Measurements from ENCODE around the gene F10.
"Not testable (repeated sequence)": the region's sequence is repeated elsewhere in the genome, so short reads cannot be mapped to it uniquely, and the experiment has no call there.

Gene F10

GRCh38 chr13:113109151-113110047, 13.2 kb upstream of the F10 start:
- DNase-seq (ENCODE audit: low read depth) = no peak
- TF ChIP-seq CTCF (IDR thresholded peaks at IDR 0.05; ENCODE audit: control insufficient read depth, insufficient read depth, low read depth, low read length, missing control alignments) = no peak
- H3K4me3 ChIP-seq (ENCODE audit: control insufficient read depth, low read depth, low read length) = no peak overlapping the region

GRCh38 chr13:113110048-113110851, 12.3 kb upstream of the F10 start:
- H3K4me3 ChIP-seq (ENCODE audit: control insufficient read depth, low read depth, low read length) = no peak overlapping the region; the same call in 1 of the 2 replicates
- TF ChIP-seq CTCF (IDR thresholded peaks at IDR 0.05; ENCODE audit: control insufficient read depth, insufficient read depth, low read depth, low read length, missing control alignments) = no peak
- no peak for DNase-seq (ENCODE audit: low read depth)

GRCh38 chr13:113110852-113111315, 11.7 kb upstream of the F10 start:
- DNase-seq (ENCODE audit: low read depth) = no peak
- TF ChIP-seq CTCF (IDR thresholded peaks at IDR 0.05; ENCODE audit: control insufficient read depth, insufficient read depth, low read depth, low read length, missing control alignments) = no peak
- H3K4me3 ChIP-seq (ENCODE audit: control insufficient read depth, low read depth, low read length) = no peak overlapping the region

- H3K4me3 ChIP-seq (ENCODE audit: control insufficient read depth, low read depth, low read length); DNase-seq (ENCODE audit: low read depth): not testable (repeated sequence)
These were observed 10.8 kb upstream of the F10 start for GRCh38 chr13:113111821-113112220.

- not testable (repeated sequence) for DNase-seq (ENCODE audit: low read depth); H3K4me3 ChIP-seq (ENCODE audit: control insufficient read depth, low read depth, low read length)
These were observed 10.1 kb upstream of the F10 start for GRCh38 chr13:113112475-113112874.

GRCh38 chr13:113112893-113113845, 9.4 kb upstream of the F10 start:
- H3K4me3 ChIP-seq (ENCODE audit: control insufficient read depth, low read depth, low read length) = no peak overlapping the region
- no peak for DNase-seq (ENCODE audit: low read depth)
- no peak for TF ChIP-seq CTCF (IDR thresholded peaks at IDR 0.05; ENCODE audit: control insufficient read depth, insufficient read depth, low read depth, low read length, missing control alignments)

- no peak for TF ChIP-seq CTCF (IDR thresholded peaks at IDR 0.05; ENCODE audit: control insufficient read depth, insufficient read depth, low read depth, low read length, missing control alignments)
- no peak overlapping the region for H3K4me3 ChIP-seq (ENCODE audit: control insufficient read depth, low read depth, low read length)
- DNase-seq (ENCODE audit: low read depth) = no peak
These were observed 8.7 kb upstream of the F10 start for GRCh38 chr13:113113846-113114271.
